Stimulated activated CD4-positive, alpha-beta T cell treated with anti-CD3 and anti-CD28 coated beads, Interleukin-4, amount 100 ng/mL, for 1 hour (primary cell): ENCODE measurements around the gene FOXN3.
"Not testable (repeated sequence)": the region's sequence is repeated elsewhere in the genome, so short reads cannot be mapped to it uniquely, and the experiment has no call there.

ENCODE experiments used
- DNase-seq: peaks from one replicate; pipeline ENCODE4 v3.0.0-alpha.2; 2020

The FOXN3 gene

DNA sequence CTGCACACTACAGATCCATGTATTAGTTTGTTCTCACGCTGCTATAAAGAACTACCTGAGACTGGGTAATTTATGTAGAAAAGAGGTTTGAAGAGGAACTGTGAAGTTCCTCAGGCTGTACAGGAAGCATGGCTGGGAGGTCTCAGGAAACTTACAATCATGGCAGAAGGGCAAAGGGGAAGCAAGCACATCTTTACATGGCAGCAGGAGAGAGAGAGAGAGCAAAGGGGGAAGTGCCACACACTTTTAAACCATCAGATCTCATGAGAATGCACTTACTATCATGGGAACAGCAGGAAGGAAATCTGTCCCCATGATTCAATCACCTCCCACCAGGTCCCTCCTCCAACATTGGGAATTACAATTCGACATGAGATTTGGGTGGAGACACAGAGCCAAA, 265.3 kb downstream of the FOXN3 start:
- not testable (repeated sequence) for DNase-seq

DNA sequence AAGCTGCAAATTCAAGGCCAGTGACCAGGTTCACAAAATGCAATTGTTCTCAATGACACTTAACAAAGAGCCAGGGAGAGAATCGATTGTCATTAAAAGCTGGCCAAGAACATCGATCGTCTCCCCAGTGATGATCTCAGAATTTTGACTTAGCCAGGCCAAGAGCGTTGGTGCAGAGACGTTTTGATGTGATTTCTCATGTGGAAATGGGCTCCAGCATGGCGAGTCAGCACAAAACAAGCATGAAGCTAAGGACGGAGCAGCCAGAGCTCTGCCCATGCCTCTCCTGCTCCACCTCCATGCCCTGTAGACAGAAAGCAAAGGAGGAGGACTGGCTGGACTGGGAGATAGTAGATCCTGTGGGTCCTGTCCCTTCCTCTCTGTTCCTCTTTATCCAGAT, 270.8 kb downstream of the FOXN3 start:
- no peak for DNase-seq

DNA sequence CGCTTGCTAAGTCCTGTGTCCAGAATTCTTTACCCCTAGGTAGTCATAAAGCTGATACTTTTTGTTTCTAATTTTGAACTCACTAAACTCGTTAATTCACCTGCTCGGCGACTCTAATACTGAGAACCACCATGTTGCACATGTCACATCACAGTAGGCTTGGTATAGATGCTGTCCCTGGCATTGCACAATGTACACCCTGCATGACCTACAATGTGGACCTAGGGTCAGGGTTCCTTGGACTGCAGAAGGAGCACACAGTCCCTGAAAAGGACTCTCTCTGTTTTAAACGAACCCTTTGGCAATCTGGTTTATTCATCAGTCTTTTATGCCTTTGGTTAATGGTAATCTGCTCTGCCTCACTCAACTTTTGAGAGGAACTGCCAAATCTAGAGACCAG, 272.4 kb downstream of the FOXN3 start:
- no peak for DNase-seq

DNA sequence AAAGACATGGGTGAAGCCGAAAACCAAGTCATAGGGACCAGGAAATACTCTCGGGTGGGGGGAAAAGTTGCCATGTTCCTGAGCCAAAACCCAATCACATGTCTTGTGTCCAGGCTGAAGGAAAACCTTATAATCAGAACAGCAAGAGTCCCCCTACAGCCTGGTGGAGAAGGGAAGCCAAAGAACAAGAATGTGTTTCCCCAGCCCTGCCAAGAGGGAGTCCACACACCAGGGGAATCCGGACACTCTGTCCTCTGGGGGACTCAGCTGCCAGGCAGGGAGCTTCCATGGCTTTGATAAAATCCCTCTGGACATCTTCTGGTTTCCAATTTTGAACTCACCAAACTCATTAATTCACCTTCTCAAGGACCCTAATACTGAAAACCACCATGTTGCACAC, 273.0 kb downstream of the FOXN3 start:
- DNase-seq: no peak

DNA sequence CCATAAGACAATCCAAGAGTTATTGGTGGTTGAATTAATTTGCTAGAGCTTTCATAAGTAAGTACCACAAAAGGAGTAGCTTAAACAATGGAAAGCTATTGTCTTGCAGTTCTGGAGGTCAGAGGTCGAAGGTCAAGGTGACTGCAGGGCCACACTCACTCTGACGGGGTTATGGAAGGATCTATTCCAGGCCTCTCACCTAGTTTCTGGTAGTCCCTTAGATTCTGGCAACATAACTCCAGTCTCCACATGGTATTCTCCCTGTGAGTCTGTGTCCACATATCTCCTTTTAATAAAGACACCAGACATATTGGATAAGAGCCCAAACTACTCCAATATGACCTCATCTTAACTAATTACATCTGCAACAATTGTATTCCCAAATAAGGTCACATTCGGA, 273.4 kb downstream of the FOXN3 start:
- DNase-seq: no peak

DNA sequence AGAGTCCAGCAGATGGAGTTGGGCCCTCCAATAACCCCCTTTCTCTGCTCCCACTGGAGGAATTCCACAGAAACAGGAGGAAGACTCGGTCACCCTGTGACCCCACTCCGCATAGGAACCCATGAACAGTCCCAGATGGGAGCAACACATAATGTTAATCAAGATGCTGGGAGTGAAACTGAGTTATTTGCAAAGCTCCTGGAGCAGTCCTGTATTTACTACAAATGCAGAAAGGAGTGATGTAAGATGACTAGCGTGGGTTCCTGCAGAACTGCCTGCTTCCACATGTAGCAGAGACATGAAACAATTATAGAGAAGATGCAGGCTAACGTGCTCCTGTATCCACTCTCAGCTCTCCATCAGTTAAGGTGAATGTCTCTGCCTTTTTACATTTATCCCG, 274.7 kb downstream of the FOXN3 start:
- no peak for DNase-seq

DNA sequence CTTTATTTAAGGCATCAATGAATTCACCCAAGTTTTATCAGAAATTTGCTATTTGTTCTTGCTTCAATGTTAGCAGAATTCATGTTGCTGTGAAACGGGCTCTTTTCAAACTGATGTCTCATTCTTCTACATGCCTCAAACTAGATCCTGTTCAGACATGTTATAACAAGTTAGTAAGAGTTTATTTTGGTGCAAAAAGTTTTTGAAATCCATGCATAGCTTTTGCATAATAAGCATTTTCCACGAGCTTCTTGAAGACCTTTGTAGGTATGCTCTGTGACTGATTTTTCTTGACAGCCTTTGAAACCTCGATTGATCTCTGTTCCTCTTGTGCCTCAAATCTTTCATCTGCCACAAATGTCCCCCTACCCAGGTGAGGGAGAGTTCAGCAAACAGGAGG, 275.2 kb downstream of the FOXN3 start:
- DNase-seq: no peak

DNA sequence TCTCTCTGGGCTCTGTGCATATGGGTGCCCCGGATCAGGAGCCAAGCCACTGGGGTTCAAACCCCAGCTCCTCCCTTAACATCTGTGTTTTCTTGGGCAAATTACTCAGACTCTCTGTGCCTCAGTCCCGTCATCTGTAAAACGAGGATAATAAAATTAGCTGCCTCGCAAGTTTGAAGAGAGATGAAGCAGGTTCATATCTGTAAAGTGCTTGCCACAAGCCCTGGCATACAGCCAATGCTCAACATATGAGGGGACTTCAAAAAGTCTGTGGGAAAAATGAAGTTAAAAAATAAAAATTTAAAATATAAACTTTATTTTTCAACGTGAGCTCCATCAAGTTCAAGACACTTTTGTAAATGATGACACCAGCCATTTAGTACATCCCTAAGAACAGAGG, 276.7 kb downstream of the FOXN3 start:
- DNase-seq: no peak

DNA sequence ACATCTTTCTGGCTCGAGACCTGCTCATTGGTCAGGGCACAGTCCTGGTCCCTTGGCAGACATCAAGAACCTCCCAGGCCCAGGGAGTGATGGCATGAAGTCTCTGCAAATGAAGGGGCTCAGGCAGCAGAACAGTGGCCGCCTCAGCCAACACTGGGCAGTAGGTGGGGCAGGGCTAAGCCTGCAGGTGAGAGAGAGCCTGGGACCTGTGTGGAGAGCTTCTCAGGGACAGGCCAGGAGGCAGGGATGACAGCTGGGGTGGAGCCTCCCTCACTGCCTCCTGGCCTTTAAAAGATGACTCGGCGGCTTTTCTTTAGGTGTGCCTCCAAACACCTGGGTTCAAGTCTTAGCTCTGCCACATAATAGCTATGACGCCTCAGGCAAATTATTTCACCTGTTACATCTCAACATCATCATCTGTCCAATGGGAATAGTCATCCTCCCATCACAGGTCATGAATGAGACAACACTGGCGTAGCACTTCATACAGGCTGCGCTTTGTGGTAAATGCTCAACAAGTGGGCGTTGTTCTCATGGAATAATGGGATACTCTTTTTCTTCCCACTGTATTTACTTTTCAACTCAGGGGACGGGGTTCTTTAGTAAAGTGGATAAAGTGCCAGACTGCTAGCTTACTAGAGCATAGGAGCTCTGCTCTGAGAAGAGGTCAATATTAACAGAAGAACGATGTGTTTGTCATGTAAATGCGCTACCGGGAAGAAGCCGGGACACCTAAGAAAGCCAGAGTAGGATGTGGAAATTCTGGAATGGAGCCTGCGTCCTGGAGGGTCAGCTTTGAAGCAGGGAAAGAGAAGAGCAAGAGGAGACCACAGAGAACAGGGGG, 277.4 kb downstream of the FOXN3 start:
- no peak for DNase-seq

DNA sequence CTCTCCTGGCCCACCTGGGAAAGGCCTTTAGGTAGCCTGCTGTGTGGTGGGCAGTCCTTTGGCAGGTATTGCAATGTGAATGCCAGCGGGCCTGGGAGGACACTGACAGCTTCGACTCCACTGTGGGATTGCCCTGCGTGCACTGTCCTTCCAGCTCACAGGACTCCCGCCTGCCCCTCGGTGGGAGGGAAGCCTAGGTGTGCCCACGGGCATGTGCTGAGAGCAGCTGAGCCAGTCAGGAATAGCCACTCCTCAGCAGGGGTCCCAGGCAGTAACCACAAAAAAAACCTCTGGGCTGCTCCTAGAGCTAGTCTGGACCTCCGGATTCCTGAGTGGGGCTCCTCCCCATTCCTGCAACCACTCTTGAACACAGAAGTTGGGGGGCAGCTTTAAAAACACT, 278.2 kb downstream of the FOXN3 start:
- DNase-seq: no peak

DNA sequence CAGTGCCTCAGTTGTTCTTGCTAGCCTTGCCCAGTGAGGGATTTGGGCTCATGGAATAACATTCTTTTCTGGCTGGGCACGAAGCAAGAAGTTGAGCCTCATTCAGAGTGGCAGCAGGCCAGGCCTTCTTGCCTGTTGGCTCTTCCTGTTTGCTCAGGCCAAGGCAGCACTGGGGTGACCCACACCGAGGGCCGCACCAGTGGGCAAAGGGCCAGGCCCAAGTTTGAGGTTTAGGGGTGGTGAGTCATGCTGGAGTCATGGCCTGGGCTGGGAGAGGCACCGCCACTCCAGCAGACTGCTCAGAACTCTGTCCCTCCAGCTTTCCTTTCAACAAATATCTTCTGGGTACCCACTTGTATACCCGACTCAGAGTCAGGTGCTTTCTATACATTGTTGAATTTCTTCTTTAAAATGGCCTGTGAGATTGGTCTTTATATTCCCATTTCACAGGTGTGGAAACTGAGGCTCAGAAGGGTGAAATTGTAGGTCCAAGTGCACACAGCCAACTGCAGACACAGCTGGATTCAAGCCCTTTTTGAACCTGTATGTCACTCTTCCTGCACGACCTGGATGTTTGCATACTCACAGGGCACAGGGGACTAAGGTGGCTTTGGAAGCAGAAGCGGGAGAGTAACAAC, 279.4 kb downstream of the FOXN3 start:
- no peak for DNase-seq

DNA sequence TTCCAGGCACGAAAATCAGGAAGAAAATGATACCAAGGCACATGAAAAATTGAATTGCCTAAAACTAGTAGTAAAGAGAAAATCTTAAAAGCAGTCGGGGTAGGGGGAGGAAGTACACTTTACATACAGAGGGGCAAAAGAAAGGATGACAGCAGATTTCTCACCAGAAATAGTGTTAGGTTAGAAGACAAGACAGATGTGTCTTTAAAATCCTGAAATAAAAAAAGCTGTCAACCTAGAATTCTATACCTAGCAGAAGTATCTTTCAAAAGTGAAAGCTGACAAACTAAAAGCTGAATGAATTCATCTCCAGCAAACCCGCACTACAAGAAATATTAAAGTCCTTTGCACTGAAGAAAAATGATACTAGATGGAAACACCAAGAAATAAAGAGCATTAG, 280.4 kb downstream of the FOXN3 start:
- no peak for DNase-seq

DNA sequence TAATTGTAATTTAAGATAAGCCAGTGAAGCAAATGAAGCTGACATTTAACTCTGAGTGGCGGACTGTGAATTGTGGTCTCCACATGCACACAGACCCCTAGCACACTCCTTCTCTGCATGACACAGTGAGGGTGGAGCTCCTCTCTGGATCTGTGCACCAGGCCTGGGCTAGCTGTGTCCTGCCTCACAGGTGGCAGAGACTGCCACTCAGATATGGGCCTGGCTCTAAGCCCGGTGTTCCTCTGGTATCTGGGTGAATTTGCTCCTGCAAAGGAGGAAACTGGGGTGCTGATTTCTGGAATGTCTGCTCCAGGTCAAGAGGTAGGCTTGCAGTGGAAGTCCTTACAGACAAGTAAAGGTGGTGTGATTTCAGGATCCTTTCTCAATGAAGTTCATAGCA, 282.4 kb downstream of the FOXN3 start:
- no peak for DNase-seq

DNA sequence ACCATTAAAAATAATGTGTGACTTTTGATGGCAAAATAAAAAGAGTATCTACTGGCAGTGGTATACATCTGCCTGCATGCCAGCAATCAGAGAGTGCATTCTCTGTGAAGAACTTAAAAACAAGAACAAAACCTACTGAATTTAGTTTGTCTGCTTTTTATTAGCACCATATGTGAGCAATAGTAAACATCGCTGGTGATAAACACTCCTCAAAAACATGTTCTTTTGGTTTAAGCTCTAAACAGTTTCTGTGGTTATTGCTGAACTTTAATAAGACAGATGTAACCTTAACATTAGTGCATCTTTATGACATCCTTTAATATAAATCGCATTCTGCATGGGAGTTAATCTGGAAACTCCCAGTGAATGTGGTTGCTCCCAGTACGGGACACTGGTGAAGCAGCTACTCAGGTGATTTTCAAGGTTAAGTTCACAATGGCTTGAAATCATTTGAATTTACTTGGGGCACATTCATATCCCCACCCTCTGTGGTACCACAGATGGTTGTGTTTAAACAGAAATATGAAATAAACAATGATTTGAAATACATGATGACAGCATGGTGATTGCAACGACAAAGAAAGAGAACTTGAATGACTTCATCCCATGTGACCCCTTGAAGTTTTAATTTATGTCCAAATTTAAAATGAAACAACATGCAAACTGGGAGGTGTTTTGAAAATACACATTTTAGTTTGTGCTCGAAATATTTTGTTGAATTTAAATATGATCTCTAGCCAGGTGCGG, 285.9 kb downstream of the FOXN3 start:
- DNase-seq: no peak

DNA sequence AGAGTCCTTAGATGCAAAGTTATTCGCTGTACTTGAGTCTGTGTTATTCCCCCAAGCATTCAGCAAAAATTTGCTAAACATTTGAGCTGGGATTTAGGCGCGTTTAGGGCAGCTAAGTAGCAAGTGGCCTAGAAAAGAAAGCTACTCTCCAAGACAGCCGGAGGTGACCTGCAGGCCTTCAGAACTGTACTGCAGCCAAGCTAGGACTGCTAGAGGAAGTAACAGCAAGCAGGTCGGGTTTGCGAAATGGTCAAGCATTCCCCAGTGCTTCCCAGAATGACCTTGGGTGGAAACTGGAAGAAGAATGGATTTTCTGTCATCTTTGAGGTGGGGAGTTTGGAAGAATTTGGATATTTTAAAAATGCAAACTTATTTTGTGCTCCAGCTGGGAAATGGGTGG, 287.5 kb downstream of the FOXN3 start:
- no peak for DNase-seq

DNA sequence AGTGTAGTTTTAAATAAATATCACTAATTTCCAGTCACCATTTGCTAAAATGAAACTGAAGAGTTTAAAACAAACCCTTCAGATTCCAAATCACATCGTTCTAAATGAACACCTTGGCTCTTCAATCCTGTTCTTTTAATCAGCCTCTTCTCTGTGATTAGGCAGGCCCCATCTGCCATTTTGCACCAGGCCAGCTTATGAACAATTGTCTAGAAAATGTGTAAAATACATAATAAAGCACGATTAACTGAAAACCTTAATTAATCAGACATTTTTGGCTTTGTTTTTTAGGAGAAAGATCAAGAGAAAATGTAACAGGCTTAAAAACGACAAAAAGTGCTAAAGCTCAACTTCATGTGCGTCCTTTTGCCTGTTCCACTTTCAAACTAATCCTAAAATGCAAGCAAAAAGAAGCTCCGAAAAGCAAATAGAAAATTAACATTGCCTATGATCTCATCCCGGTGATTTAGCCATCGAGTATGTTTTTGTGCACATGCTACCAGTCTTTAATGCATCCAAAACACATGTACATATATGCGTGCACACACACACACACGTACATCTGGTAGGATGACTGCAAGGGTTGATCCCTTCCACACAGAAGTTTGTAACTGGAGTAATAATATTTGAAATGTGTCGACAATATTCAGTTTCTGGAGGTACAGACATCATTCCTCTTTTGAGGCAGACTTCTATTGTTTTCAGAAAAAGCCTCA, 288.6 kb downstream of the FOXN3 start:
- no peak for DNase-seq

DNA sequence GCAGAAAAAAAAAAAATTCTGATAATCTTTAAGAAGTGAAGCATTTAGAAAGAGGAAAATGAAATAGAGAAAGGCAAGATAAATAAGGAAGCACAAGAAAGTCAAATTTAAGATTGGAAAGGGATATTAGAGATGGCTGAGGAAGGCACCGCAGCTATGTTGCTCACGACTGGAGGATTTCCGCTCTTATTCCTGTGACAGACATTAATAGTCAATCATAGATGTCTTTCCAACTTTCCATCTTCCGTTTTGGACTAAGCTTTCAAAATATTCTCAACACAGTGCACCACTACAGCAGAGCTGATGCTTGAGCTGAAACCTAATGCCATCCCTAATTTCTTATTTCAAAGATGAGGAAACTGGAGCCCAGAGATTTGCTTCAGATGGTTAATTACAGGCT, 290.6 kb downstream of the FOXN3 start:
- DNase-seq: no peak

DNA sequence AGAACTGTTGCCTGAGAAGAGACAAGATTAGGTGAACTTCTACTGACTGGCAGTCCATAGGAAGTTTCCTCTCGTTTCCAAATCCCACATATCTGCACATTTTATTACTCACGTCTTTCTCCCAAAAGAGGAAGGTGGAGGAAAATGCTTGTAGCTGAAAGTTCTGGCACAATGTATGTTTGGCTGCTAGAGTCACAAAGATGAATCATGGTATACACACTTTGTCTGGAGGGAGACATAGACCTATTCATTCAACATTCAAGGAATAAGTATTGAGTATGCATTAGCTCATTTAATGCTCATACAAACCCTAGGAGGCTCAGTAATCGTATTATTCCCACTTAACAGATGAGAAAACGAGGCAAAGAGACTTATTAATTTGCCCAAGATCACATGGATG, 291.8 kb downstream of the FOXN3 start:
- no peak for DNase-seq

DNA sequence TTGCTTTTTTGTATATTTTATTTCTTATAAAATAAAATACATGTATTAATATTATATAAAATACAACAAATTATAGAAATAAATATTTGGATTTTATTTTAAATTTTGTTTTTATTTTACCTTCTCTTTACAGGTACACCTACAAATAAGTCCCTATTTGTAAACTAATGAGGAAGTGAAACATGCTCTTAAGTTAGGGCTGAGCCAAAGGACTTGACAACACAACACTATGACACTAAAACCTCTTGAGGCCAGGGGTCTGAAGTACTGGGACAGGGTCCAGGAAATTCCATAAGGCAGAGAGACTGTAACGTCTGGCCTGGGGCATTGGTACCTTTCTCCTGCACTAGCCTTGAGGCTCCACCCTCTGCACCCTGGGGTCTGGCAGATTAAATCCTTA, 293.2 kb downstream of the FOXN3 start:
- DNase-seq: no peak

DNA sequence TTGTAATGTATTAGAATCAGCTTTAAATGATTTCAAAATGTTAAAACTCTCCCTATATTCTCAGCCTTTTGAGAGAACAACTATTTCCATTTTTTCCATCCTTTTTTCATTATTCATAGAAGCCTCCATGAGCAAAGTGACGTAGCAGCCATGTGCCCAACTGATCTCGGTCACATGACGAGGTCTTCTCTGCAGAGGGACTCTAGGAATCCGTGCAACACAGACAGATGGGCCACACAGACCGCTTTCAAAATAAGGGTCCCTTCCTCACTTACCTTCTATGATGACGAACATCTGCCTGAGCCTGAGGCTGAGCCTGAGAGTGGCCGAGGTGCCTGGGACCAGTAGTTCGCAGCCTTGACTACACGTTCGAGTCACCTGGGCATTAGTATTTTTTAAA, 293.8 kb downstream of the FOXN3 start:
- DNase-seq: no peak

DNA sequence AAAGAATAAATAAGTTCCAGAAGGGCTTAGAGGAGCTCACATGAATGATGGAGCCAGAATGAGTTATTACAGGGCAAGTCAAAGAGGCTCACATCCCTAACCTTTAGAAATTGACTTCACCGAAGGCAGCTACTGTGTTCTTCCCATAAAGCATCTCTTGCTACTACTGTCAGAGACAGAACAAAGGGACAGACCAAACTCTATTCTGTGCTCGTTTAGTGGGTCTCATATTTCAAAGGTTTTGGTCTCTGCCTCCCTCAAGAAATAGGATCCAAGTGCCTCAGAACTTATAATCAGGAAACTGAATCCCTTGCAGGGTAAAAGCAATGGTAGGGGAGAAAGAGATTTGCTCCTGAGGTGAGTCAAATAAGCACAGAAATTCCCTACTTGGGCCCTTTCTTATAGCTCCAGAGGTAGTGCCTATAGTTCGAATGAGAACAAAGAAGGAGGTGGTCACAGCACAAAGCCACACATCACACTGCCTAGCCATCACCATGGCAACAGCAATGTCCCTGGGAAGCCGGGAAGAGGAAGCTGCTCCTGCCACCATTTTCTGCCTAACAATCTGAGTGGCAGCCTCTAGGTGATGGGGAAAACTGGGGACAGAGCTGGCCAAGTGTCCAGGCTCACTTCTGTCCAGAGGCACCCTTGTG, 294.9 kb downstream of the FOXN3 start:
- no peak for DNase-seq

DNA sequence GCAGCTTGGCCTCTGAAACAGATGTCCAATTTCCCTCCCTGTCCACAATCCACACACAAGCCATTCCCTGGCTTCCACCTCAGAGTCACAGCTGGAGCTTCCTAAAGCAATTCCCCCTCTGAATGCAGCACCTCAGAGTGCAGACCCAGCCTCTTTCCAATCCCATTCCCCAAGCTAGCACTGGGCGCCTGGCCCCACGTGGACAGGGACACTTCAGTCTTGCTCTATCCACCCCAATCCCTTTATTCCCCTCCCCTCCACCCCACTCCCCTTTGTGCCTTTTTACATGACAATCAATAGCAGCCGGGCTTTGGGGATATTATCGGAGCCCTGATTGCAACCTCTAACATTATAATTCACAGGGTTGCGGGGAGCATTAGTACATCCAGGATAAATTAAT, 300.0 kb downstream of the FOXN3 start:
- no peak for DNase-seq

DNA sequence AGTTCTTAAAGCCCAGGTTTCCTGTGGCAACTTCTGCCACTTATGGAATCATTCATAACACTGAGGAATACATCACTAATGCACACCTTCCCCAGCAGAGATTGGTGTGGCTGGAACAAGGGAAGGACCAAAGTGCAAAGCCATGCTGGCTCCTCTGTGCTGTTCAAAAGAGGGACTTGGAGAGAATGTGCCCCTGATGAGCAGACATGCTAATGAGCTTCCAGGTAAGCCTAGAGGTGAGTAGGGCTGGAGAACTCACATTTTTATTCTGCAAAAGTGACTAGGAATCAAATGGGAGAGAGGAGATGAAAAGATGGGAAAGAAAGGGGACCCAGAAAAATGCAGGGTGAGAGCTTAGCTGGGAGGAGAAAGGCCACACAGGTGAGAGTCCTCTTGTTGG, 302.9 kb downstream of the FOXN3 start:
- no peak for DNase-seq
